Hematopoietic multipotent progenitor cell treated with erythropoietin and hydrocortisone succinate and interleukin-3 and kit ligand, for 17 days (in vitro differentiated cells): ENCODE data around the gene PDE6A.

Experiments
- DNase-seq: peaks from one replicate; pipeline ENCODE4 v3.0.0-alpha.2; 2015; ENCODE audit warnings: low spot score

PDE6A gene

DNA sequence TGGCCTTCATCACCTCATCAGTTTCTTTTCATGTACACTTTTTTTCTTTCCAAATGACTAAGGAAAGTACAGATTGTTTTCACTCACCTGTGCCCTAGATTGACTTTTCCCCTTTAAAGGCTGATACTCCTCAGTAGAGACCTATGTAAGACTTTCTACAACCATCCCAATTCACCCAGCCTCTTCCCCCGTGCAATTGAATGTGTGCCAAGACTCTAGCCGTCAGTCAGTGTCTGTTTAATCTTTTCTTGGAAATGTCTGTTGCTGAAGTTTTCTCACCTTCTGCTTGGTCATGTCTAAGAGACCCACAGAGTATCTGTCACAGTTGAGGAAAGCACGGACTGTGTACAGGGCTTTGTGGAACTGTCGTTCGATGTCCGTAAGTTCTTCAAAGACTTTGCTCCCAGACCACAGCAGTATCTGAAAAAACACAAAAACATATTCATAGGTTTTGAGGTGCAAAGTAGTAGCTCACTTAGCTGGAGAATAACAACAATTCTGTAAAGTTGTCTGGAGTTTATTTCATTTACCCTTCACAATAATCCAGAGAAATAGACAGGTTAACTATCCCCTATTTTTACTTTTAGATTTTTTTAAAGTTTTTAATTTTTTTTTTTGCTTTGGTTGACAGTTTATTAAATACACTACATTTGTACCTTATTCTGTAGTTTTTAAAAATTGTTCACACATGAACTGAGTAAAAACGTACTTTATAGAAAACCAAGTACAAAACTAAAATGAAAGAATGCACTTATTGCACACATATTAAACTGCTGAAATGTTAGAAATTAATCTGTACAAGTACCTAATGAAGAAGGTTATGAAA is 13.6 kb downstream of the PDE6A start:
- DNase-seq = peak; percentile 82

DNA sequence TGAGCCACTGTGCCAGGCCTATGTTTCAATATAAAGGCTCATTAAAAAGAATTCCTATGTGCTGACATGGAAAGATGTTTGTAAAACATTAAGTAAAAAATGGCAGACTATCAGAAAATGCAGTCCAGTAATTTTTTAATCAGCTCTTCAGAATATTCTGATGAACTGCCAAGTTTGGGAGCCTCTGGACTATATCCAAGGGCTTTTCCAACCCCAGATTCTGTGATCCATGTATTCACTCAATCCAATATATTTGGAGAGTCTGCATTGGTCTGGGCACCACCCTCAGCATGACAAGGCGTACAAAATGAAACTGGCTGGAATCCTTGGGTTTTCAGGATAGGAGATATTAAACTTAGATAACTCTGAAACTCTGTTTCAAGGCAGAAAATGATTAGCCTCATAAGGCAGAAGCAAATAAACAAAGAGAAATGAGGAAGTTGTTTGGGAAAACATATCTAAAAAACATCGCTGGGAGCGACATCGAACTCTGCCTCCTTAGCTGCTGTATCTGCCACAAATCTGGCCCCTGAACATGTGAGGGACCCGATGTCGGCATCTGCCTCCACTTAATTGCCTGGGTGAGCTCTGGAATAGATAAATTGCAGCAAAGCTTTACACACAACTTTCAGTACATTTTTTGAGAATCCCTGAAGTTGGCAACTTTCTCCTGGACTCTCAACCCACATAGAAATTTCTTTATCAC is 14.4 kb downstream of the PDE6A start:
- DNase-seq = peak; percentile 82

DNA sequence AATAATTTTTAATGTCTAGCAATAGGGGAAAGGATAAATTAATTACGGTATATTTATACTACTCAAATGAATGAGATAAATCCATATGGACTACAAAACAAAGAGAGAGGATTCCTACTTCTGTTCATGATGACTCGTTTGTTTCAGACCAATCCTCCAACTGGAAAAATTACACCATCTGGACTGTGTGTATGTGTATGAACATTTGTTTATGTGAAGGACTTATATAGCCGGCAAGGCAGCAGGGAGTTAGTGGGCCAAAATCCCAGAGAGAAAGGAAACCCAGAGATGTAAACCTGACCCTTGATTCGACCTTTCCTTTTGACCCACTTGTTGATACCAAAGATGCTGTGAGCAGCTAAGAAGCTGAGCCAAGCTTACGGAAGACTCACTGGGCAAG is 20.1 kb downstream of the PDE6A start:
- DNase-seq = no peak

DNA sequence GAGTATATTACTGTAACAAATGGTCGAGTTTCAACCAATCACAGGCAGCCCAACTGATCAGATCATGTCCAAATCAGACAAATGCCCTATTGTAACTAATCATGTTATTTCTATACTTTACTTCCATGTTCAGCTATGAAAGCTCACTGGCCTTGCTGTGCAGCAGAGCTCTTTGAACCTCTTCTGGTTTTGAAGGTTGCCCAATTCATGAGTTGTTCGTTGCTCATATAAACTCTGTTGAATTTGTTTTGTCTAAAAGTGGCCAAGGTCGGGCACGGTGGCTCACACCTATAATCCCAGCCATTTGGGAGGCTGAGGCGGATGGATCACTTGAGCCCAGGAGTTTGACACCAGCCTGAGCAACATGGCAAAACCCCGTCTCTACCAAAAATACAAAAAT is 21.6 kb downstream of the PDE6A start:
- no peak for DNase-seq

DNA sequence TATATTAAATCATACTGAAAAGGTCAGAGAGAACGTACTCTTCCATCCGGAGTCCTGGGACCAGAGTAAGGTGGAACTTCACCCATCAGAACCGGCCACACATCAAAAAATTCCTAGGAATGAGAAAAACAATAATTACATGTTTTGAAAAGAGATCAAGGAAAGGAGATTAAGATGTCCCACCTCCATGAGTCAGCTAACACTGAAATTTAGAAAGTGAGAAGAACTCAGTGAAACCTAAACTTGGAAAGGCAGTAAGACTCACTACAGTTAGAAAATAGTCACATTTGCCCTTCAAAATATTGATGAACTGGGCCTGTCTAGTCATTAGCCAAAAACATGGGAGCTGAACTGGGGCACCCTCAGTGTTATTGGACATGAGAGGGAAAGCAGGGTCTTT is 23.0 kb downstream of the PDE6A start:
- no peak for DNase-seq

DNA sequence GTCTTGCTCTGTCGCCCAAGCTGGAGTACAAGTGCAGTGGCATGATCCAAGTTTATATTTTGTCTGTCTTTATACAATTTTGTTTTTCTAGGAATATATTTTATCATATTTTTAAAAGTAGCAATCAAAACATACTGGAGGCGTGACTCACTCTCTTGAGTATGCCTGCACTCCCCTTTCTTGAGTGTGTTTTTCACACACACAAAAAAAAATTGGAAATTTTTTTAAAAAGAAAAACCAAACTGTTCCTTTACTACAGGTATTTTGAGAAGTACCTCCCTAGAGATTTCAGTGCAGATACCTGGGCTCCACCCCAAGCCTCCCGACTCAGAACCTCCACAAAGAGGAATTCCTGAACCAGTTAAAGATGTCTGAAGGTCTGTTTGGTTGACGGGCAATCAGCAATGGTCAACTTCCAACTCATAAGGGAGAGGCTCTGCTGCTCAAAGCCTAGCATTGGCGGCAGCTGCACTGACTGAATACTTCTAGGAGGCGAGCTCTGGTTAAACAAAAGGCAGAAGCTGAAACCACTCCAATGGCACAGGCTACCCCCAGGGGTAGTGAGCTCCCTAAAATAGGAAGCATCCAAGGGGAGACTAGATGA is 27.4 kb downstream of the PDE6A start:
- no peak for DNase-seq

DNA sequence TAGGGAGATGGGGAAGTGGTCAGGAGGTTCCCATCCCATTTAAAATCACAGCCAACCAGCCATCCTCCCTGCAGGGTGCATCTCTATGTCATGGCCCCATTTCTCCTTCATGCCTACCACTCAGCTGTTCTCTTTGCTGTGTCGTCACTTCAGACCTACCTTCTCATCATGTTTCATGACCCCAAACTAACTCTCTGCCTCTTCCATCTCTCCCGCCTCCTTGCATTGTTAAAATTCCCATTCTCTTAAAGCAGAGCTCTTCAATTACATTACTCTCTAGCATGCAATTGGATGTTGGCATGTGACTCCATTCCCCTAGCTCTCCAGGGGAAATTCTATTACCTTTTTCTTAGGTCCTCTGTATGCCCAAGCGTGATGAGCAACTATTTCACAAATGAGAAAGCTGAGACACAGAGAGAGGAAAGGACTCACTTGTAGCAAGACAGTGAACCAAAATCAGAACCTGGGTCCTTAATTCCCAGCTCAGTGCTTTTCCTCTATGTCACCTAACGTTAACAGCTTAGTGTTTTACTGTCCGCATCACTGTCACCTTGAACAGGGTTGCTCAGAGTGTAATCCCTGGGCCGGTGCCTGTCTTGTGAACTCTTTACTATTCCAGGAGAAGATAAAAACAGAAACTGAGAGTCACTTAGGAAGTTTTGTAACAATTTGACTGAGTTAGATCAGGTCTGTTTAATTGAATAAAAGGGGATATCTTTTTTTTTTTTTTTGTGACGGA is 28.1 kb downstream of the PDE6A start:
- DNase-seq = no peak

DNA sequence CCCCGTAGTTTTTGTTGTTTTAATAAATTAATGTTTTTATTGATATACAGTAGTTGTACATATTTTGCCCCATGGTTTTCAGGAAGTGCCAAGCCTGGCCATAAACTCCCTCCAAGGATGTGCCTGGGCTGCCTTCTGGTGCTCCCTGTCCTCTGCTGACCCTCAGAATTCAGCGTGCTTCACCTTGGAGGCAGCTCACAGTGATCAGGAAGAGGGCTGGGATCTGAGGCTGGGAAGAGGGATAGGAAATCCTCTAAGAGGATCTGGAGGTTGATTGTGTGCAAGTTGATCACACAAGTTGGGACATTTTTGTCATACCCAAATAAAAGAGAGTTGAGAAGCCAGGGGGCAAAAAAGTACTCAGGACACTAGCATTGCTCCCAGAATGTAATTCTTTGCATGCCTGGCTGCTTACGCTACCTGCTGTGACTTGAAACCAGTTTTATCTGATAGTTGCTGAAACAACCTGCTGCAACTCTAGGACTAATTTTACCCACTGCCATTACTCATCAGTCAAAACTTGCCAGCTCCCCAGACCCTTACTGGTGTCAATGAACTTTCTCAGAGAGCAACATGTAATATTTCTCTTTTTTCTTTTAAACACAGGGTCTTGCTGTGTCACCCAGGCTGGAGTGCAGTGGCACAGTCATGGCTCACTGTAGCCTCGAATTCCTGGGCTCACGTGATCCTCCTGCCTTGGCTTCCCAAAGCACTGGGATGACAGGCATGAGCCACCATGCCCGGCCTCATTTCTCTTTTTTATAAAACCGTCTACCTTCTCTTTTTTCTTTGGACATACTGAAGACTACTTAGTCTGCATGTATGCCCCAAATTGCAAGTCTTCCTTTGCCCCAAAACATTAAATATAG is 29.0 kb downstream of the PDE6A start:
- peak; percentile 32 for DNase-seq

DNA sequence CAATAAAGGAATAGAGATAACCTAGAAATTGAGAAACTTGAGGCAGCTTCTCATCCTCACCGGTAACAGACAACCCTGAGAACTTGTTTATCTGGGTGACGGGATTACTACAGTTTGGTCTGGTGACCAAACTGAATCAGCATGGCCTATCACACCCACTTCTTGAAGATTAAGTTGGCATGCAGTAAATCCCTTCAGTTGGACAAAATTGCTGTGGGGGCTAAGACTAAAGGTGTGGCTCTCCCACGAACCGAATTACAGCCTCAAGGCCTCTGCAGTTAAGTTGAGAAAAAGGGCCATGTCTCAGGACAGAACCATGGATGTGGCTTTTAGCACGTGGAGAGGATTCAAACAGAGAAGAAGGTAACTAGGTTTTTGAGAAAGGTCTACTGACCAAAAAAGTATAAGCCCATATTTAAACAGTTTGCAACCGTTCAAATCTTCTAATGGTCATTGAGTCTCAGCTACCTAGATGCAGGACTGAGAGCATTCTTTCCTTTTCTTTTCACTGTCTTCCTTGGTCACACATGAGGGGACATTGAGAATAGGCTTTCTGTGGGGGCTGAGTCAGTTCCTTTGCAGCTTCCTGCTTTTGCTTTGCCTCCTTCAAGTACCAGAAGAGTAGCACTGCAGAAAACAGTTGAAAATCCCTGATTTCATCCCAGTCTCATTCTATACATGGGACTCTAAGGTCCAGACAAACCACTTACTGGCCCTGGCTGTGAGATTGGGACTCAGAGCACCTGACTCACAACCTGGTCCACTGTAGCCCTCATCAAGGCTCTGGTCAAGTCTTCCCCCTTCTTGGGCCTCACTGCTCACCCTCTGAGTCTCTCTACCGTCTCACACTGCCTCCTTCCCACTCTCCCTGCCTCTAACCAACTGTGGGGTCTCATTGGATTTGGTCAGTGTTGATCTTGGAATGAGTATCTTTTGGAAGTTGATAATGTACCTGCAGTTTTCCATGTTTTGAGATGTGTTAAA is 30.9 kb downstream of the PDE6A start:
- DNase-seq = peak; percentile 81

DNA sequence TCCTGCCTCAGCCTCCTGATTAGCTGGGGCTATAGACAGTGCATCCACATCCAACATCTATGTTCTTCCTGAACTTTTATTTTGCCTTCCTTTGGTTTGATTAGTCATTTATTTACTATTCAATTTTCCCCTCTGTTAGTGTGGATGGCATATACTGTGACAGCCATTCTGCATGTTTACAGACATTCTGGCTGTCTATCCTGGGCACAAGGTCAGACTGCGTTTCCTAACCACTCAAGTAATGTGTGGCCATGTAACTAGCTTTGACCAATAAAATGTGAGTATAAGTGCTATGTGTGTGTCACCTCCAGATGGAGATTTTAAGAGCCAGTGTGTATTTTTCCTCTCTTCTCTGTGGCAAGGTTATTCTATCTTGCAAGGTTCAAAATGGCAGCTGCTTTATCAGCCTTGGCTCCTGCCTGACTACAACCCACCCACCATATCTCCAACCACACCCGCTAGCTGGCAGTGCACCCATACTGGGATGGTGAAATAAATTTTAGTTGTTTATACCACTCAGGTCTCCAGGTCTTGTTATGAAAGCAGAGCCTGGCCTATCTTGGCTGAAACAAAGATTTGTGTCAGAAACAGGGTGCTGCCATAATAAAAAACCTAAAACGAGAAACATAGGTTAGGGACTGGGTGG is 32.2 kb downstream of the PDE6A start:
- peak; percentile 88 for DNase-seq

DNA sequence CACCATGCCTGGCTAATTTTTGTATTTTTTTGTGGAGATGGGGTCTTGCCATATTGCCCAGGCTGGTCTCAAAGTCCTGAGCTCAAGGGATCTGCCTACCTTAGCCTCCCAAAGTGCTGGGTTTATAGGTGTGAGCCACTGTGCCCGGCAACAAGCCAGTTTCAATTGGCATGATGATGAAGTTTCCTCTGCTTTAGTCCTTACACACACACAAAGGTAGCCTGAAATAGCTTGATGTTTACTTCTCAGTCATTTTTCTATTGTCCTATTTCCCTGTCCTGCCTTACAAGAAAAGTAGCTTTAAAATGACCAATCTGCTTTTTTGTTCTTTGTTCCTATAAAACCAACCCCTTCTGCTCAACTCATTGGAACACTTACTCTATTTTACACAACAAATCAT is 33.6 kb downstream of the PDE6A start:
- no peak for DNase-seq

DNA sequence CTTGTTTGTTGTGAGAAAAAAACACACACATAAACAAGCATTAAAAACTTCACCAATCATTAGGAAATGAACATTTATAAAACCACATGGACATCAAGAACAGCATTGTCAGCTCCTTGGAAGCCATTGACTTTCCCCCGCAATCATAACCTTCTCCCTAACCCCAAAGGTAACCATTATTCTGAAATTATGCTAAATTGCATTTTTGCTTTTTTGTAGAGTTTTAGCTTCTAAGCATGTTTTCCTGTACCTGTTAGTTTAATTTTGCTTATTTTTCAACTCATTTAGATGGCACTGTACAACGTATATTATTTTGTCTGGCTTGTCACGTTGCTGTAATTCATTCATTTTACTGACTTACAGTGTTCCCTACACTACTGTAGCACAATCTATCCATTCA is 36.8 kb downstream of the PDE6A start:
- no peak for DNase-seq

DNA sequence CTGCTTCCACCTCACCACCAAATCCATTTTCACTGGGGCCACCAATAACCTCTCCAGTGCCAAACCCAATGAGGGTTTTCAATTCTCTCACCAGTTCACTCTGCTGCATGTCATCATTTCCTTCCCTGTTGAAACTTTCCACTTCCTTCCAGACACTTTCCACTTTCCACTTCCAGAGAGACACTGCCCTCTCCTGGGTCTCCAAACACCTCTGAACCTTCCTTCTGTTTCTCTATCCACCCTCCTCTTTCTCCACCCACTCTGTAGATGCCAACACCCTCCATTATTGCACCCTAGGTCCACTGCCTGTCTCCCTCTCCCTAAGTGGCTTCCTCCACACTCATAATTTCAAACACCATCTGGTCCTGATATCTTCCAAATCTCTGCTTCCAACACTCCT is 39.6 kb downstream of the PDE6A start:
- no peak for DNase-seq

DNA sequence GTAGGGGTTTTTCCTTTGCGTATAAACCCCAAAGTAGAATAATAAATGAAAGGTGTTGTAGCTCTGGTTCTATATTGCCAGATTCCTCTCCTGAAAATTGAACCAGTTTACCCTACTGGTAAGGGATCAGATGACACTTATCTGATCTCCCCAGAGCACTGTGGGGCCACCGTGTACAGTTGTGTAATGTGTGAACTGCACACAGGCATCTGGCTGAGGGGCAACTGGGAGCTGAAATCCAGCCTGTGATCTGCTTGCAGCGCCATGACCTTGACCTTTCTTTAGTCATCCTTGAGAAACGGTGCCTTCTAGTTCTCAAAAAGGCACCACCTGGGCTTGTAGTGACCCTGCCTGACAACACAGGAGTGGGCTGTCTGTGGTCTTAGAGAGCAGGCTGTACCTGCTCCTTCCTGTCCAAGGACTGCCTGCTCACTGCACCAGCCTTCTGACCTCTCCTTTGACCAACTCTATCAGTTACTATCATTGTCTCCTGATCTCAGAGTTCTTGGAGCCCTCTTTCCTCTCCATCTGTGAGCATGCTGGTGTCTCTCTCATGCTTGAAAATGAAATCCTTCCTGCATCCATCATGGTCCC is 40.2 kb downstream of the PDE6A start:
- DNase-seq = no peak

DNA sequence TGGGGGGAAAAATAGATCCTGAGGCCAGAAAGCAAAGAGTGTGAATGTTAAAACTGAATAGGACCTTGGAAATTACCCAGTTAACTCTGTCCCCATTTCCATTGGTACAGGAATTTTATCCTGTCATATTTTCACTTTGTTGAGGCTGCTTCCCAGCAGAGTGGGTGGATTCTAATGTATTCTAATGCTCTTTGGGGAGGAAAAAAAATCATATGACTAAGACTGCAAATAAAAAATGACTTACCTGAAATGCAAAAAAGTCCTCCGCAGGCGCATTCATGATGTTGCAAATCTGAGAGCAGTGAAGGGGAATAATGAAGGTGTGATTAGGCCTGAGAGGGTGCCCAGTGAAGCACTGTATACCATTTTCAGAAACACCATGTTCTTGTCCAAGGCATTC is 41.2 kb downstream of the PDE6A start:
- no peak for DNase-seq

DNA sequence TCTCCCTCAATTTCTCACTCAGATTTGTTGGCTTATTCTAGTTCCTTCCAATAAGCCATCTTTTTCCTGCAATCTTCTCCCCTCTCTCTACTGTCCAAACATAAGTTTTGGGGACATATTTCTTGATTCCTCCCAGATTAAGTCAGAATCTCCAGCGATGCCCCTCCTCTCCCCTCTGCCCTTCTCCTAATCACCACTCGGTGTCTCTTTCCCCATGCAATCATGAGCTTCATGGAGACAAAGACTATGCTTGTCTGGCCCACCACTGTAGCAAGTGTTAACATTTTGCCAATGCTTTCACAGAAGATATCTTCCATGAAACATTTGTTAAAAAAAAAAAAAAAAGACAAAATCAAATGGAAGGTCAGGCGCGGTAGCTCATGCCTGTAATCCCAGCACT is 42.4 kb downstream of the PDE6A start:
- DNase-seq = peak; percentile 44

DNA sequence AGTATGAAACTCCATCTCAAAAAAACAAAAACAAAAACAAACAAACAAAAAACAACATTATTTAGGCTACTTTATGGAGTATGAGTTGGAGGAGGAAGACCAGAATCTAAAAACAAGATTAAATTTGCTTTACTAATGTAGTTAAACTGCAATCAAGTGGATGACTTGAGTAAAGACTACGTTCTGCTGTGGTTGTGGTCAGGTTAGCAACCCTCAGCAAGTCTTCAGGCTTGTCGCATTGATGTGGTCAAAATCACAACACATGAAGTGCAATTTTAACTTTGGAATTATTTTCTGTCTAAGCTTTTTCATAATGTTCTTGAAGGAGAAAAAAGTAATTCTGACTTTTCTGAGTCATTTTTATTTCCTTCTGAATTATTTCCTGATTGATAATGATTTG is 43.1 kb downstream of the PDE6A start:
- DNase-seq = no peak

DNA sequence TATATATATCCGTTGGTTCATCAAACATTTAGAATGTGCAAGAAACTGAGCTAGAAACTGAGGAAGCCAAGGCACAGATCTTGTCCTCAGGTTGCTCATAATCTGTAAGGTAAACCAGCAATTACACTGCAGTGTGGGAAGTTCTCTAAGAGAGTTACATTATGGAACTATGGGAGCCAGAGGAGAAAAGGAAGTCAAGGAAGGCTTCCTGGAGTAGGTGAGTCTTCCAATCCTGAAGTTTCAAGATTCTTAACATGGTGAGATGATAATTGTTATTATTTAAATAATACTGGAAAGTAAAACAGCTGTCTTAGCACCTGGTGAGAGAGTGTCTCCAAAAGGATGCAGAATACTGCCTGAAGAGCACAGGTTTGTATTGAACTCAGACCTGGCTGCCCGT is 44.2 kb downstream of the PDE6A start:
- no peak for DNase-seq

DNA sequence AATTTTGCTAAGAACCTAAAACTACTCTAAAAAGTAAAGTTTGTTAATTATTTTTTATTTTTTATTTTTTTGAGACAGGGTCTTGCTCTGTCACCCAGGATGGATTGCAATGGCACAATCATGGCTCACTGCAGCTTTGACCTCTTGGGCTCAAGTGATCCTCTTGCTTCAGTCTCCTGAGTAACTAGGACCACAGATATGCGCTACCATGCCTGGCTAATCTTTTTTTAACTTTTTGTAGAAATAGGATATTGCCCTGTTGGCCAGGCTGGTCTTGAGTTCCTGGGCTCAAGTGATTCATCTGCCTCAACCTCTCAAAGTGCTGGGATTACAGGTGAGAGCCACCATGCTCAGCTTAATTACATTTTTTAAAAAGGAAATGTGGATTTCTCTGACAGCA is 45.8 kb downstream of the PDE6A start:
- DNase-seq = no peak
